ENCODE data around the gene RASAL2.

- TF ChIP-seq POLR2A (IDR thresholded peaks at IDR 0.05; ENCODE audit: low read length) = no peak
- no peak for TF ChIP-seq GATA1 (IDR thresholded peaks at IDR 0.05; ENCODE audit: low read depth, low read length)
Observed at GRCh38 chr1:178121883-178122282, 28.0 kb downstream of the RASAL2 start.

All from erythroblast (primary cell).